ENCODE measurements around the gene HYAL1.
"Not testable (repeated sequence)": the region's sequence is repeated elsewhere in the genome, so short reads cannot be mapped to it uniquely, and the experiment has no call there.

Gene HYAL1

DNA sequence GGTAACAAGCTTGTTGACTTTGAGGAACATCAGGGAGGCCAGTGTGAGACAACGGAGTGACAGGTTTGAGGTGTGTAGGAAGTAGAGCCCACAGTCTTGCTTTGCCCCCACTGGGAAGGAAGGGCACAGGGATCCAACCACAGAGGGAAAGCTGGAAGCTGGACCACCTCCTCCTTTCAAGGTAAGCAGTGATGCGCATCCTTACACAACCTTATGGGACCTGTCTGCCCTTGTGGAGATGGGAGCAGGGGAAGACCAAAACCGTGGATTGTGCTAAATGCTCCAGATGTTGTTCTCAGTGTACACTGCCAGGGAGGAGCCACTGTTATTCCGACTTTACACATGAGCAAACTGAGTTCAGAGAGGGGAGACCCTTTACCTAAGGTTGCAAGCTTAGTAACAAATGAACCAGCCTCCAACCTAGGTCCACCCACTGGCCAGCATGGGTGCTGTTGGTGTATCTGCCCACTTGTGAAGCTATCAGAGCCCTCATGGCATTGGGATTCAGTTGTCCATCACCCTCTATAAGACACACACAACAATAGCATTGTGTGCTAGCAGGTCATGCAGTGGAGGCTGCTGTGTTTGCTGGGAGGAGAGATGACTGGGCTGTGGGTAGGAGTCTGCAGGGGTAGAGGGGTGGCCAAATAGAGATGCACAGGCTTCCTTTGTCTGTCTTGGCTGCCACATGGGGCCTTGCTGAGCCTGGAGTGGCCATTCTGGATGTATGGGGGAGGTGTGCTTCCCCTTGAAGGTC lies 25.1 kb downstream of the HYAL1 start:
- no peaks in the 10 kb centered on the region for H3K4me1 ChIP-seq (ENCODE audit: control insufficient read depth, insufficient read depth, low read length, unreplicated experiment)
- H3K79me2 ChIP-seq (ENCODE audit: control insufficient read depth, insufficient read depth, low read length, unreplicated experiment): no peaks in the 10 kb centered on the region
- H3K27me3 ChIP-seq (ENCODE audit: insufficient read depth, low read length): peaks cover 17% of the 10 kb centered on the region
- no peak overlapping the region for H3K4me3 ChIP-seq (ENCODE audit: low read depth, low read length)
- H3K27ac ChIP-seq (ENCODE audit: low read depth, low read length): no peak overlapping the region
- no peak overlapping the region for H2AFZ ChIP-seq (ENCODE audit: low read length, unreplicated experiment)
- no peaks in the 10 kb centered on the region for H3K36me3 ChIP-seq (ENCODE audit: insufficient read depth, low read length)

DNA sequence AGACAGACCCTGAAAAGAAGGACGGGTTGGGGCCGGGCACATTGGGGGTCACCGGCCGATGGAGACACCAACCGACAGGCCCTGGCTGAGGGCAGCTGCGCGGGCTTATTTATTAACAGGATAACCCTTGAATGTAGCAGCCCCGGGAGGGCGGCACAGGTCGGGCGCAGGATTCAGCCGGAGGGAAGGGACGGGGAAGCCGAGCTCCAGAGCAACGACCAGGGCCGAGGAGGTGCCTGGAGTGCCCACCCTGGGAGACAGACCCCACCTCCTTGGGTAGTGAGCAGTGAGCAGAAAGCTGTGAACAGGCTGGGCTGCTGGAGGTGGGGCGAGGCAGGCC lies 26.6 kb downstream of the HYAL1 start:
- H3K27ac ChIP-seq (ENCODE audit: low read depth, low read length): no peak overlapping the region
- no peaks in the 10 kb centered on the region for H3K4me1 ChIP-seq (ENCODE audit: control insufficient read depth, insufficient read depth, low read length, unreplicated experiment)
- peaks cover 18% of the 10 kb centered on the region for H3K27me3 ChIP-seq (ENCODE audit: insufficient read depth, low read length)
- no peaks in the 10 kb centered on the region for H3K79me2 ChIP-seq (ENCODE audit: control insufficient read depth, insufficient read depth, low read length, unreplicated experiment)
- H3K4me3 ChIP-seq (ENCODE audit: low read depth, low read length): no peak overlapping the region
- H2AFZ ChIP-seq (ENCODE audit: low read length, unreplicated experiment): no peak overlapping the region
- H3K36me3 ChIP-seq (ENCODE audit: insufficient read depth, low read length): no peaks in the 10 kb centered on the region

DNA sequence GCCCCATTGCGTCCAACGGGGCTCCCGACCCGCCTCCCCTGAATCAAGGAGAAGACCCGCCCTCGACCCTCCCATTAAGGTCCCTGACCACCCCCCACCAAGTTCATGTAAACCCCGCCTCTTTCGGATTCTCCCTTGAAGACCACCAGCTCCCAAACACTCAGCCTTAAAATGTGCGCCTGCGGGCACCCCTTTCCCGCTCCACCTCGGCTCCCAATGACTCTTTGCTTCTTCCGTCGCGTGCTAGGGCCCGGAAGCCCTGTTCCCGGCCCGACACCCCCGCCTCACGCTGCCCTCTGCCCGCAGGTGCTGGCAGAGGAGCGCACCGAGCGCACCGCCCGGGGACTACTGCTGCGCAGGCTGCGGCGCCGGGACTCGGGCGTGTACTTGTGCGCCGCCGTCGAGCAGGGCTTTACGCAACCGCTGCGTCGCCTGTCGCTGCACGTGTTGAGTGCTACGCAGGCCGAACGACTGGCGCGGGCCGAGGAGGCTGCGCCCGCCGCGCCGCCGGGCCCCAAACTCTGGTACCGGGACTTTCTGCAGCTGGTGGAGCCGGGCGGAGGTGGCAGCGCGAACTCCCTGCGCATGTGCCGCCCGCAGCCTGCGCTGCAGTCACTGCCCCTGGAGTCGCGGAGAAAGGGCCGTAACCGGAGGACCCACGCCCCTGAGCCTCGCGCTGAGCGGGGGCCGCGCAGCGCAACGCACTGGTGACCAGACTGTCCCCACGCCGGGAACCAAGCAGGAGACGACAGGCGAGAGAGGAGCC lies 27.2 kb downstream of the HYAL1 start:
- H3K27me3 ChIP-seq (ENCODE audit: insufficient read depth, low read length): peaks cover 18% of the 10 kb centered on the region
- no peaks in the 10 kb centered on the region for H3K4me1 ChIP-seq (ENCODE audit: control insufficient read depth, insufficient read depth, low read length, unreplicated experiment)
- no peak overlapping the region for H2AFZ ChIP-seq (ENCODE audit: low read length, unreplicated experiment)
- no peak overlapping the region for H3K27ac ChIP-seq (ENCODE audit: low read depth, low read length)
- H3K36me3 ChIP-seq (ENCODE audit: insufficient read depth, low read length): no peaks in the 10 kb centered on the region
- H3K4me3 ChIP-seq (ENCODE audit: low read depth, low read length): no peak overlapping the region
- H3K79me2 ChIP-seq (ENCODE audit: control insufficient read depth, insufficient read depth, low read length, unreplicated experiment): no peaks in the 10 kb centered on the region

DNA sequence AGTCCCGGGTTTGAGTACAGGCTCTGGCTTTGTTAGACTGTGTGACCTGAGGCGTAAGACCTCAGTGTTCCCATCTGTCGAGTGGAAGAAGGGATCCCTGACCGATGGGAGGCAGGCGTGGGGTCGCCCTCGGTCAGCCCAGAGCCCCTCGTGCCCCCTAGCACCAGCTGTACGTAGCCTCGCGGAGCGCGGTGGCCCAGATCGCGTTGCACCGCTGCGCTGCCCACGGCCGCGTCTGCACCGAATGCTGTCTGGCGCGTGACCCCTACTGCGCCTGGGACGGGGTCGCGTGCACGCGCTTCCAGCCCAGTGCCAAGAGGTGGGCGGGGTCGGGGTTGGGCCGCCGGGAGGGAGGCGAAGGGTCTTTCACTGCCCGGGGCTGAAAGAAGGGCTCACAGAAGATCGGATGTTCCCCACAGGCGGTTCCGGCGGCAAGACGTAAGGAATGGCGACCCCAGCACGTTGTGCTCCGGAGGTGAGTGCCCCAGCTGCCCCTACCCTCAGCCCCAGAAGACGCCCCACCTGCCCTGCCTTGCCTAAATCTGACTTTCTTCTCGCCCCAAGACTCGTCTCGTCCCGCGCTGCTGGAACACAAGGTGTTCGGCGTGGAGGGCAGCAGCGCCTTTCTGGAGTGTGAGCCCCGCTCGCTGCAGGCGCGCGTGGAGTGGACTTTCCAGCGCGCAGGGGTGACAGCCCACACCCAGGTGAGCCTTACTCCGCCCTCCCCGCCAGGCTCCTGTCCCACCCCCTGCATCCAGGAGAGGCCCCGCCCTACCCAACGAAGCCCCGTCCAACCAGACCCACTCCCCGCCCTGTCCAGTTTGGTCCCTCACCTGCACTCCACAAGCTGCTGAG lies 28.0 kb downstream of the HYAL1 start:
- Histone ChIP-seq H3K36me3 (ENCODE audit: insufficient read depth, low read length) (no peaks in the 10 kb centered on the region), H2AFZ (ENCODE audit: low read length, unreplicated experiment) (no peak overlapping the region), H3K4me3 (ENCODE audit: low read depth, low read length) (no peak overlapping the region), H3K79me2 (ENCODE audit: control insufficient read depth, insufficient read depth, low read length, unreplicated experiment) (no peaks in the 10 kb centered on the region), H3K27ac (ENCODE audit: low read depth, low read length) (no peak overlapping the region), H3K27me3 (ENCODE audit: insufficient read depth, low read length) (peaks cover 18% of the 10 kb centered on the region), H3K4me1 (ENCODE audit: control insufficient read depth, insufficient read depth, low read length, unreplicated experiment) (peaks cover 5% of the 10 kb centered on the region)

DNA sequence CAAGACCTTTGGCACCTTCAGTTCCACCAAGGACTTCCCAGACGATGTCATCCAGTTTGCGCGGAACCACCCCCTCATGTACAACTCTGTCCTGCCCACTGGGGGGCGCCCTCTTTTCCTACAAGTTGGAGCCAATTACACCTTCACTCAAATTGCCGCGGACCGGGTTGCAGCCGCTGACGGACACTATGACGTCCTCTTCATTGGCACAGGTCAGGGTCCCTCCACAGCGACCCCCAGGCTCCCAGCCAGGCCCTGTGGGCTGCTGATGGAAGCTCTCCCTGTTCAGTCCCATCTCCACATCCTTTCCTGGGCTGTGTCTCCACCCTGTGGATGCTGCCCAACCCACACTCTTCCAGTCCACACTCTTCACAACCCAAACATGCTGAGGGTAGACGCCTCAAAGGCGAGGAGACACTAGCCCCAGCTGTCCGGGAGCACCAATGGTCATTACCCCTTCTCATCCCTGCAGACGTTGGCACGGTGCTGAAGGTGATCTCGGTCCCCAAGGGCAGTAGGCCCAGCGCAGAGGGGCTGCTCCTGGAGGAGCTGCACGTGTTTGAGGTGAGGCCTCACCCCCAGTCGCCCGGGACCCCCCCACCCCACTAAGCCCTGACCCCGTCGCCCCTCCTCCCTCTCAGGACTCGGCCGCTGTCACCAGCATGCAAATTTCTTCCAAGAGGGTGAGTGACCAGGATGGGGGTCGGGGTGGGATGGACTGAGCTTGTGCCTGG lies 28.8 kb downstream of the HYAL1 start:
- Histone ChIP-seq H3K36me3 (ENCODE audit: insufficient read depth, low read length) (no peaks in the 10 kb centered on the region), H2AFZ (ENCODE audit: low read length, unreplicated experiment) (no peak overlapping the region), H3K4me1 (ENCODE audit: control insufficient read depth, insufficient read depth, low read length, unreplicated experiment) (peaks cover 13% of the 10 kb centered on the region), H3K79me2 (ENCODE audit: control insufficient read depth, insufficient read depth, low read length, unreplicated experiment) (no peaks in the 10 kb centered on the region), H3K27me3 (ENCODE audit: insufficient read depth, low read length) (peaks cover 18% of the 10 kb centered on the region), H3K27ac (ENCODE audit: low read depth, low read length) (no peak overlapping the region), H3K4me3 (ENCODE audit: low read depth, low read length) (no peak overlapping the region)

DNA sequence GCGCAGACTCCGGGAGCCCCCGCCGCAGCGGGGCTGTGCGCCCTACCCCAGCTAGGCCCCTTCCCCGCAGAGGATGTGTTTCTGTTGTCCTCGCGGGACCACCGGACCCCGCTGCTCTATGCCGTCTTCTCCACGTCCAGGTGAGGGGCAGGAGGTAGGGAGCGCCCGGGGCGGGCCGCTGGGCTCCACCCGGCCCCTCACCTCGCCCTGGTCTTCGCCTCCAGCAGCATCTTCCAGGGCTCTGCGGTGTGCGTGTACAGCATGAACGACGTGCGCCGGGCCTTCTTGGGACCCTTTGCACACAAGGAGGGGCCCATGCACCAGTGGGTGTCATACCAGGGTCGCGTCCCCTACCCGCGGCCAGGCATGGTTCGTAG lies 29.7 kb downstream of the HYAL1 start:
- peaks cover 18% of the 10 kb centered on the region for H3K27me3 ChIP-seq (ENCODE audit: insufficient read depth, low read length)
- no peak overlapping the region for H2AFZ ChIP-seq (ENCODE audit: low read length, unreplicated experiment)
- H3K4me1 ChIP-seq (ENCODE audit: control insufficient read depth, insufficient read depth, low read length, unreplicated experiment): peaks cover 22% of the 10 kb centered on the region
- no peak overlapping the region for H3K27ac ChIP-seq (ENCODE audit: low read depth, low read length)
- H3K36me3 ChIP-seq (ENCODE audit: insufficient read depth, low read length): no peaks in the 10 kb centered on the region
- no peaks in the 10 kb centered on the region for H3K79me2 ChIP-seq (ENCODE audit: control insufficient read depth, insufficient read depth, low read length, unreplicated experiment)
- H3K4me3 ChIP-seq (ENCODE audit: low read depth, low read length): no peak overlapping the region

DNA sequence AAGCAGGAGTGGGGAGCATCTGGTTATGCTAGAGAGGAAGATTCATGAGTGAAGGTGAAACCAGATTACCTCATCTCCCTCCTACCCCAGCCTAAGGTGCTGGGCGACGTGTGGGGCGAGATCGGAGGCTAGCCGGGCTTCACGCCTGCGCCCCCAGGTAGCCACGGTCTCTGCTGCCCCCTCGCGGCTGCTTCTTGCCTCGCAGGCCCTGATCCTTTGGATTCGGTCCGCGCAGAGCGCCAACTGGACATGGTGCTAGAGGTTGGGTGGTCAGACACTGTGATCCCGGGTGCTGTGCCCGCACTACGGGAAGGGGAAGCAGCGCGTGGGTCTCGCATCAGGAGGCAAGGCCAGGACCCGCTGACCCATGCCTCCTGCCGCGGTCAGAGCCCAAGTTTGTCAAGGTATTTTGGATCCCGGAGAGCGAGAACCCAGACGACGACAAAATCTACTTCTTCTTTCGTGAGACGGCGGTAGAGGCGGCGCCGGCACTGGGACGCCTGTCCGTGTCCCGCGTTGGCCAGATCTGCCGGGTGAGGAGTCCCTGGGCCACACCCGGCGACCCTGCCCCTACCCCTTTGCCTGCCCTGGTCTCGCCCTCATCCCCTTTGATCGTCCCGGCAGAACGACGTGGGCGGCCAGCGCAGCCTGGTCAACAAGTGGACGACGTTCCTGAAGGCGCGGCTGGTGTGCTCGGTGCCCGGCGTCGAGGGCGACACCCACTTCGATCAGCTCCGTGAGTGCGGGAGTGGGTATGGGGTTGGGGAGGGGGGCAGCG lies 30.3 kb downstream of the HYAL1 start:
- Histone ChIP-seq H3K27ac (ENCODE audit: low read depth, low read length) (no peak overlapping the region), H2AFZ (ENCODE audit: low read length, unreplicated experiment) (no peak overlapping the region), H3K27me3 (ENCODE audit: insufficient read depth, low read length) (peaks cover 18% of the 10 kb centered on the region), H3K79me2 (ENCODE audit: control insufficient read depth, insufficient read depth, low read length, unreplicated experiment) (no peaks in the 10 kb centered on the region), H3K36me3 (ENCODE audit: insufficient read depth, low read length) (no peaks in the 10 kb centered on the region), H3K4me1 (ENCODE audit: control insufficient read depth, insufficient read depth, low read length, unreplicated experiment) (peaks cover 26% of the 10 kb centered on the region), H3K4me3 (ENCODE audit: low read depth, low read length) (peak overlapping the region; percentile 77)

DNA sequence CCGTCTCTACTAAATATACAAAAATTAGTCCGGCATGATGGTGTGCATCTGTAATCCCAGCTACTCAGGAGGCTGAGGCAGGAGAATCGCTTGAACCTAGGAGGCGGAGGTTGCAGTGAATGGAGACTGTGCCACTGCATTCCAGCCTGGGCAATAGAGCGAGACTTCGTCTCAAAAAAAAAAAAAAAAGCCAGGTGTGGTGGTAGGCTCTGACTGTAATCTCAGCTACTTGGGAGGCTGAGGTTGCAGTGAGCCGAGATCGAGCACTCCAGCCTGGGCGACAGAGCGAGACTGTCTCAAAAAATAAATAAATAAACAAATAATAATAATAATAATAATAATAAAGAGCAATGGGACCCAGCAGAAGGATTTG lies 30.9 kb downstream of the HYAL1 start:
- H3K36me3 ChIP-seq (ENCODE audit: insufficient read depth, low read length); H3K27ac ChIP-seq (ENCODE audit: low read depth, low read length); H3K79me2 ChIP-seq (ENCODE audit: control insufficient read depth, insufficient read depth, low read length, unreplicated experiment); H2AFZ ChIP-seq (ENCODE audit: low read length, unreplicated experiment): not testable (repeated sequence)
- peak overlapping the region; percentile 77 for H3K4me3 ChIP-seq (ENCODE audit: low read depth, low read length)
- peaks cover 18% of the 10 kb centered on the region for H3K27me3 ChIP-seq (ENCODE audit: insufficient read depth, low read length)
- peaks cover 26% of the 10 kb centered on the region for H3K4me1 ChIP-seq (ENCODE audit: control insufficient read depth, insufficient read depth, low read length, unreplicated experiment)

DNA sequence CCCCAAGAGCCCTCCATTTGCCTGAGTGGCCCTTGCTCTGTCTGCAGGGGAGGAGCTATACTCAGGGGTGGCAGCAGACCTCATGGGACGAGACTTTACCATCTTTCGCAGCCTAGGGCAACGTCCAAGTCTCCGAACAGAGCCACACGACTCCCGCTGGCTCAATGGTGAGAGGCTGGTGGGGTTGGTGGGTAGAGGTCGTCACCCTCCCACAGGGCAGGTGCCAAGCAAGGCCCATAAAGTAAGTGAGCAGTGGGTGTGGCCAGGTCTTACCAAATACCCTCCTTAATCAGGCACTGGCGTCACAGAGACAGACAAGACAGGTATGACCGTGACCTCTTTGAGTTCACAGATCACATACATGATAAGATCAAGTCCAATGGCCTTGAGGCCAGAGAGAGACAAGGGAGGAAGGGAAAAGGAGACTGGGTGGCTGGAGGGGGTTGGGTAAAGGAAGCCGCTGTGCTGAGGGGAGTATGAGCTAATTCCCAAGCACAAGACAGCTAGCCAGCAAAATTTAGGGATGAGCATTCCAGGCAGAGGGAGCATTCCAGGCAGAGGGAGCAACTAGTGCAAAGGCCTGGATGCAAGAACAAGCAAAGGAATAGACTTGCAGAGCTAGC lies 31.9 kb downstream of the HYAL1 start:
- Histone ChIP-seq H3K27me3 (ENCODE audit: insufficient read depth, low read length) (peaks cover 18% of the 10 kb centered on the region), H3K4me3 (ENCODE audit: low read depth, low read length) (no peak overlapping the region), H3K4me1 (ENCODE audit: control insufficient read depth, insufficient read depth, low read length, unreplicated experiment) (peaks cover 26% of the 10 kb centered on the region), H3K79me2 (ENCODE audit: control insufficient read depth, insufficient read depth, low read length, unreplicated experiment) (no peaks in the 10 kb centered on the region), H3K27ac (ENCODE audit: low read depth, low read length) (no peak overlapping the region), H2AFZ (ENCODE audit: low read length, unreplicated experiment) (no peak overlapping the region), H3K36me3 (ENCODE audit: insufficient read depth, low read length) (no peaks in the 10 kb centered on the region)
